CD4-positive, alpha-beta T cell treated with Interleukin-1 beta for 1 hour (primary cell): ENCODE results near the gene TUBB8.
"Not testable (repeated sequence)": the region's sequence is repeated elsewhere in the genome, so short reads cannot be mapped to it uniquely, and the experiment has no call there.

Experiments
- DNase-seq, 2 donors: peaks; one replicate each; pipeline ENCODE4 v3.0.0-alpha.2; 2020 to 2022

The TUBB8 gene

DNA sequence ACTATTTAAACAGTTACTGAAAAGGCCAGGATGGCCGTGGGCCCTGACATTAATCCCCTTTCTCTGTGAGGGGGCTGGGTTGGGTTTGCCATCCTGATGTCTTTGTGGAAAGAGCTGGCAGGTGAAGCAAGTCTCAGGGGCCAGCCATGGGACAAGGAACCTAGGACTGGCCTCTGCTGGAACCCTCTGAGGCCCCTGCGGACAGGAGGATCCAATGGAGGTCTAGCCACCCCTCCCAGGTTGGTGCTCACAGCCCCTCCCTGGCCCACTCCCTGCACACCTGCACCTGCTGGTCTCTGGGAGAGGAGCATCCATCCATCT, 35.8 kb downstream of the TUBB8 start:
- DNase-seq = not testable (repeated sequence)

DNA sequence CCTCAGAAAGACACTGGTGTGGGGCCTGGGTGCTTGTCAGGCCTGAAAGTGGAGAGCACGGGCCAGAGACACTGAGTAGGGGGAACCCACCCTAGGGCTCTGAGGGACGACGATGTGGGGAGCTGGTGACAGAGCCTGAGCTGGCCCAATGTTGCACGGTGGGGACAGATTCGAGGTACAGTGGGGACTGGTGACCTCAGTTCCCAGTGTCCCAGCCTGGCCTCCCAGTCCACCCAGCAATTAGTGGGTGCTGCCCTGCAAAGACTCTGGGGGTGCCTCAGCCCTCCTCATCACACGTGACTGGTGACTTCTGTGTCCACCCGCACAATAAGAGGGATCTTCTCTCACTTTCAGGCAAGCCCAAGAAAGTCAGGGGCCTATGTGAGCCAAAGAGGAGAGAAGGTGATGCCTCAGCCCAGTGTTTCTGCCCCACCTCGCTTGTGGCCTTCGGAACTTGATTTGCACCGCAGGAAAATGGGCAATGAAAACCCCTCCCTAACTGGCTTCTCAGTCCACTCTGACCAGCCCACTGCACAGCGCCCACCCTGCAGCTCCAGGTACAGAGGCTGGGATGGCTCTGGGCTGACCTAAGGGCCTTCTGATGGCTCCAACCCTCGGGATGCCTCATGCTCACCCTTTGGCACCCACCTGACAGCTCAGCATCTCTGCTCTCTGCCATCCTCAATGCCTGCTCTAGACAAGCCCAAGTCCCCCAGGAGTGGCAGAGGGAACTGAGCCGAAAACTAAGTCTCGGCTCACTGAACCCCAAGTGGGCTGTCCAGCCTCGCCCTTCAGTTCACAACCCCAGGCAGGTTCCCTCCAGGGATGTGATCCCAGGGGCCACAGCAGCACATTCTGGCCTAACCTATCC, 36.4 kb downstream of the TUBB8 start:
- not testable (repeated sequence) for DNase-seq

DNA sequence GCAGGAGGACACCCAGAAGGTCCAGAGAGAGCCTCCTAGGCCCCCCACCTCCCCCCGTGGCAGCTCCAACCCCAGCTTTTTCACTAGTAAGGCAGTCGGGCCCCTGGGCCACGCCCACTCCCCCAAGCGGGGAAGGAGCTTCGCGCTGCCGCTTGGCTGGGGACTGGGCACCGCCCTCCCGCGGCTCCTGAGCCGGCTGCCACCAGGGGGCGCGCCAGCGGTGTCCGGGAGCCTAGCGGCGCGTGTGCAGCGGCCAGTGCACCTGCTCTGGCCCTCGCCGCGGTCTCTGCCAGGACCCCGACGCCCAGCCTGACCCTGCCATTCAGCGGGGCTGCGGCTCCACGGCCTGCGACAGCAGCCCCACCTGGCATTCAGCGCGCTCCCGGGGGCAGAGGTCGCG, 37.8 kb downstream of the TUBB8 start:
- DNase-seq = not testable (repeated sequence)

DNA sequence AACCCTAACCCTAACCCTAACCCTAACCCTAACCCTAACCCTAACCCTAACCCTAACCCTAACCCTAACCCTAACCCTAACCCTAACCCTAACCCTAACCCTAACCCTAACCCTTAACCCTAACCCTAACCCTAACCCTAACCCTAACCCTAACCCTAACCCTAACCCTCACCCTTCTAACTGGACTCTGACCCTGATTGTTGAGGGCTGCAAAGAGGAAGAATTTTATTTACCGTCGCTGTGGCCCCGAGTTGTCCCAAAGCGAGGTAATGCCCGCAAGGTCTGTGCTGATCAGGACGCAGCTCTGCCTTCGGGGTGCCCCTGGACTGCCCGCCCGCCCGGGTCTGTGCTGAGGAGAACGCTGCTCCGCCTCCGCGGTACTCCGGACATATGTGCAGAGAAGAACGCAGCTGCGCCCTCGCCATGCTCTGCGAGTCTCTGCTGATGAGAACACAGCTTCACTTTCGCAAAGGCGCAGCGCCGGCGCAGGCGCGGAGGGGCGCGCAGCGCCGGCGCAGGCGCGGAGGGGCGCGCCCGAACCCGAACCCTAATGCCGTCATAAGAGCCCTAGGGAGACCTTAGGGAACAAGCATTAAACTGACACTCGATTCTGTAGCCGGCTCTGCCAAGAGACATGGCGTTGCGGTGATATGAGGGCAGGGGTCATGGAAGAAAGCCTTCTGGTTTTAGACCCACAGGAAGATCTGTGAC, 38.7 kb downstream of the TUBB8 start:
- DNase-seq = peak in 1 of 2 donors; percentile 23
